Measurements from ENCODE around the gene CREB3L2.

- TF ChIP-seq CTCF (conservative IDR thresholded peaks at IDR 0.05; ENCODE audit: low read depth, low read length) (no peak), POLR2A (IDR thresholded peaks at IDR 0.05; ENCODE audit: low read depth, low read length) (0 out of 2 replicates have a peak, but pooled peaks have one; percentile 21), RCOR1 (IDR thresholded peaks at IDR 0.05; ENCODE audit: insufficient replicate concordance, low read length) (no peak), RFX5 (IDR thresholded peaks at IDR 0.05; ENCODE audit: low read depth, low read length) (no peak), MXI1 (IDR thresholded peaks at IDR 0.05; ENCODE audit: borderline replicate concordance, low read depth, low read length) (no peak), RAD21 (IDR thresholded peaks at IDR 0.05; ENCODE audit: low read length) (no peak), CHD1 (IDR thresholded peaks at IDR 0.05; ENCODE audit: low read depth, low read length) (no peak)
These were observed 16.5 kb downstream of the CREB3L2 start for GRCh38 chr7:137985253-137985896.
